ENCODE results near the gene COX6A2. TPM values are rescaled to one million over a fixed set of nuclear protein-coding genes. Genes with fewer than 3 reads are reported as not detected.

The COX6A2 gene
- total RNA-seq, 1 donor from 2014 or later, result not detected

DNA sequence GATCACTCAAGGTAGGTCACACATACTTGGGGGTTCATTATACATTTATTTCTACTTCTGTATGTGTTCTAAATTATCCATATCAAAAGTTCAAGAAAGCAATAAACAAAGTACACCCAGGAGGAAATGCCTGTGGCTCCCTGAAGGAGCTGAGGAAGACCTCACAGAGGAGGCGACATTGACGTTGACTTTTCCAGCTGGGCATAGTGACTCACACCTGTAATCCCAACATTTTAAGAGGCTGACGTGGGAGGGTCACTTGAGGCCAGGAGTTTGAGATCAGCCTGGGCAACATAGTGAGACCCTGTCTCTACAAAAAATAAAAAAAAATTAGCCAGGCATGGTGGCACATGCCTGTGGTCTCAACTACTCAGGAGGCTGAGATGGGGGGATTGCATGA is 18.7 kb downstream of the COX6A2 start:
- no peak for ATAC-seq (ENCODE audit: low read depth)
- H3K27ac Mint-ChIP-seq, result no peak overlapping the region
- CTCF ChIA-PET, result no interaction called here
- POLR2A ChIA-PET, result no interaction called here
- no peak overlapping the region for H3K4me3 Mint-ChIP-seq
- intact Hi-C loops (cut with micrococcal nuclease), result no loop called here
- H3K4me1 Mint-ChIP-seq, result peaks cover 8% of the 10 kb centered on the region
- H3K27me3 Mint-ChIP-seq, result peaks cover 3% of the 10 kb centered on the region
- H3K9me3 Mint-ChIP-seq, result no peaks in the 10 kb centered on the region
- TF ChIP-seq, protein P1, sequence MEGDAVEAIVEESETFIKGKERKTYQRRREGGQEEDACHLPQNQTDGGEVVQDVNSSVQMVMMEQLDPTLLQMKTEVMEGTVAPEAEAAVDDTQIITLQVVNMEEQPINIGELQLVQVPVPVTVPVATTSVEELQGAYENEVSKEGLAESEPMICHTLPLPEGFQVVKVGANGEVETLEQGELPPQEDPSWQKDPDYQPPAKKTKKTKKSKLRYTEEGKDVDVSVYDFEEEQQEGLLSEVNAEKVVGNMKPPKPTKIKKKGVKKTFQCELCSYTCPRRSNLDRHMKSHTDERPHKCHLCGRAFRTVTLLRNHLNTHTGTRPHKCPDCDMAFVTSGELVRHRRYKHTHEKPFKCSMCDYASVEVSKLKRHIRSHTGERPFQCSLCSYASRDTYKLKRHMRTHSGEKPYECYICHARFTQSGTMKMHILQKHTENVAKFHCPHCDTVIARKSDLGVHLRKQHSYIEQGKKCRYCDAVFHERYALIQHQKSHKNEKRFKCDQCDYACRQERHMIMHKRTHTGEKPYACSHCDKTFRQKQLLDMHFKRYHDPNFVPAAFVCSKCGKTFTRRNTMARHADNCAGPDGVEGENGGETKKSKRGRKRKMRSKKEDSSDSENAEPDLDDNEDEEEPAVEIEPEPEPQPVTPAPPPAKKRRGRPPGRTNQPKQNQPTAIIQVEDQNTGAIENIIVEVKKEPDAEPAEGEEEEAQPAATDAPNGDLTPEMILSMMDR (IDR thresholded peaks at IDR 0.05), result no peak
- H3K36me3 Mint-ChIP-seq (ENCODE audit: low read depth), result no peaks in the 10 kb centered on the region
- DNase-seq, result no peak

GRCh38 chr16:31407406-31407805 is 20.8 kb downstream of the COX6A2 start:
- Mint-ChIP-seq H3K4me1 (no peaks in the 10 kb centered on the region), H3K27ac (no peak overlapping the region)
- POLR2A ChIA-PET, result no interaction called here

GRCh38 chr16:31404353-31405064 is 23.7 kb downstream of the COX6A2 start:
- Mint-ChIP-seq H3K9me3 (peaks cover 6% of the 10 kb centered on the region), H3K4me1 (peaks cover 8% of the 10 kb centered on the region), H3K4me3 (no peak overlapping the region), H3K27ac (no peak overlapping the region), H3K36me3 (ENCODE audit: low read depth) (no peaks in the 10 kb centered on the region), H3K27me3 (peaks cover 2% of the 10 kb centered on the region)
- intact Hi-C loops (cut with micrococcal nuclease), result no loop called here
- TF ChIP-seq, protein P1 (IDR thresholded peaks at IDR 0.05), result no peak
- ChIA-PET CTCF (no interaction called here), POLR2A (no interaction called here)
- no peak for ATAC-seq (ENCODE audit: low read depth)
- DNase-seq, result no peak

More at GRCh38 chr16:31407406-31407805, 20.8 kb downstream of the COX6A2 start:
- no peaks in the 10 kb centered on the region for H3K9me3 Mint-ChIP-seq
- DNase-seq, result no peak
- H3K4me3 Mint-ChIP-seq, result no peak overlapping the region
- CTCF ChIA-PET, result interaction anchor here (0.8 kb wide), 1 partner anchor 11 kb away, joined by 3 read pairs; no protein-coding TSS in a partner anchor
- no peaks in the 10 kb centered on the region for H3K36me3 Mint-ChIP-seq (ENCODE audit: low read depth)
- H3K27me3 Mint-ChIP-seq, result peaks cover 3% of the 10 kb centered on the region
- intact Hi-C loops (cut with micrococcal nuclease), result no loop called here
- ATAC-seq (ENCODE audit: low read depth), result no peak
- TF ChIP-seq, protein P1 (IDR thresholded peaks at IDR 0.05), result no peak

DNA sequence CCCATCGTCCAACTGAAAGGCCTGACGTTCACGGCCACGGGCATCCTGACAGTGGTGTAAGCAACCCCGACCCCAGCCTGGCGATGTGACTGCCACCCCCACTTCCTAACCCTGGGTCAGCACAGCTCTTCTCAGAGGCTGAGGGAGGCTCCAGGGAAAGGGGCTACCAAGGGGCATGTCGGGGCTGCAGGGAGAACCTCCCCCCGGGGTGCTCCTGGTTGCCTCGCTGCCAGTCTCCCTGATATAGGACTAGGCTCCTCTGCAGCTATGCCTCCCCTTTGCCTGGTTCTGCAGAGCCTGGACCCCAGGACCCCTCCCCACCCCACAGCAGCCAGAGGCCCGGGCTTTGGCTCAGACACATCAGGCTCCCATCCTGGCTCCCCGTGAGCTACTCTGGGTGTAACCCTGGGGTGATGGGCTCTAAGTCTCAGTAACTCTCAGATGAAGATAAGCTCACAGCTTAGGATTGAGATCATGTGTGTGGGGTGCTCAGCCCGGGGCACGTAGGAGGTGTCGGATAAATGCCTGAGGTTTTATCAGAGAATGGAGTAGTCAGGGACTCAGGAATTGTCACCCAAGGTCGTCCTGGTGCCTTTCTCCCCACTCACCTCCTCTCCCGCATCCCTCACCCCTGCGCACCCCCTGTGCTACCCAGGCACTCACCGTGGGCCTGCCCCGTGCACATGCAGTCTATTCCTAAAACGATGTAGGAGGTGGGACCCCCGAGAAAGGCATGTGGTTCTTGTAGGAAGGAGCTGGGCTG is 24.4 kb downstream of the COX6A2 start:
- TF ChIP-seq, protein P1 (IDR thresholded peaks at IDR 0.05), result no peak
- Mint-ChIP-seq H3K27ac (no peak overlapping the region), H3K4me3 (no peak overlapping the region), H3K4me1 (peaks cover 8% of the 10 kb centered on the region), H3K9me3 (peaks cover 9% of the 10 kb centered on the region), H3K27me3 (peaks cover 2% of the 10 kb centered on the region), H3K36me3 (ENCODE audit: low read depth) (no peaks in the 10 kb centered on the region)
- ATAC-seq (ENCODE audit: low read depth) (no peak), DNase-seq (no peak)
- ChIA-PET POLR2A (no interaction called here), CTCF (no interaction called here)
- intact Hi-C loops (cut with micrococcal nuclease), result no loop called here

GRCh38 chr16:31402687-31403086 is 25.5 kb downstream of the COX6A2 start:
- CTCF ChIA-PET, result no interaction called here
- H3K4me1 Mint-ChIP-seq, result peaks cover 8% of the 10 kb centered on the region
- no peak overlapping the region for H3K4me3 Mint-ChIP-seq
- no peaks in the 10 kb centered on the region for H3K36me3 Mint-ChIP-seq (ENCODE audit: low read depth)
- POLR2A ChIA-PET, result no interaction called here
- ATAC-seq (ENCODE audit: low read depth) (no peak), DNase-seq (no peak)
- H3K27me3 Mint-ChIP-seq, result no peaks in the 10 kb centered on the region
- H3K9me3 Mint-ChIP-seq, result peaks cover 9% of the 10 kb centered on the region
- H3K27ac Mint-ChIP-seq, result no peak overlapping the region
- TF ChIP-seq, protein P1 (IDR thresholded peaks at IDR 0.05), result no peak
- intact Hi-C loops (cut with micrococcal nuclease), result no loop called here
